GM12892 (cell line): ENCODE data around the gene EXOC4.

Experiments
- POLR2A ChIP-seq: IDR thresholded peaks from 2 replicates; pipeline ENCODE4 v1.6.1; 2011; ENCODE audit warnings: low read depth, low read length, control low read depth
- POLR2AphosphoS5 ChIP-seq: IDR thresholded peaks from 2 replicates; pipeline ENCODE4 v1.6.1; 2011; ENCODE audit warnings: low read depth, low read length, control low read depth
- TAF1 ChIP-seq: IDR thresholded peaks from 2 replicates; pipeline ENCODE4 v1.6.1; 2011; ENCODE audit warnings: low read depth, mild to moderate bottlenecking, control low read depth, low read length, borderline replicate concordance

DNA sequence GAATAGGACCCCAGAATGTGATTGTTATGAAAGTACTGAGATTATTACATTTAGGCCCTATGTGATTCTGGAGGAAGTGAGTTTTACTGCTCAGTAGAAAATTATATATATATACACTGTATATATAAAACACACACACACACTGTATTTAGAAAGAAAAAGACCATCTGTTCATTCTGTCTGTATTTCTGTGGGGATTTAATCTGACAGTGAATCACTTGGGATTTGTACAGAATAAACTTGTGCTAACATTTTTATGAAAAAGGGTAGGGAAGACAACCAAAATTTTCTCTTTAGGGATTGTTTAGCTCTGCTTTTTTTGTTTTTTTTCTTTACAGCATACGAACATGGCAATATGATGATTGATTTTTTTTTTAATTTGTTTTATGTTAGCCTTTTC lies 142.7 kb downstream of the EXOC4 start:
- TF ChIP-seq POLR2AphosphoS5: no peak
- no peak for TF ChIP-seq POLR2A
- no peak for TF ChIP-seq TAF1
